Measurements from ENCODE around the gene SYCP1.

Gene SYCP1

DNA sequence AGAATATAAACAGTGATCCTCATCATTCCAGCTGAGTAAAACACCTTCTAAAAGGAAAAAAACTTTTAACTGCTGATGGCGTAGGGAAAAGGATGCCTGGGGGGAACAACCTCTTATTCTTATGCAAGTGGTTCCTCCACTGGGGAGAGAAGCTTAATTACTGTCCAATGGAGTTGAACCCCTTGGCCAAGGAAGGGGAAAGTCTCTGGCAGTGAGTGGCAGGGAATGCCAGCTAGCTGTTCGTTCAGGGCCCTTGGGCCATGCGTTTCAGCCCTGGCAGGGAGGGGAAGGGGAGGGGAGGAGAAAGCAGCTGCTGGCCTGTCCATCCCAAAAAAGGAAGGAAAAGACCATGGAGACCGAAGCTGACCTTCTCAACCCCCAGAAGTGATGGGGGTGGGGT is 22.6 kb upstream of the SYCP1 start:
- DNase-seq (ENCODE audit: low spot score): no peak
- in situ Hi-C loops (cut with MboI; ENCODE audit: low sequenced_read_pairs, unreplicated experiment): no loop called here
- TF ChIP-seq, protein P1, sequence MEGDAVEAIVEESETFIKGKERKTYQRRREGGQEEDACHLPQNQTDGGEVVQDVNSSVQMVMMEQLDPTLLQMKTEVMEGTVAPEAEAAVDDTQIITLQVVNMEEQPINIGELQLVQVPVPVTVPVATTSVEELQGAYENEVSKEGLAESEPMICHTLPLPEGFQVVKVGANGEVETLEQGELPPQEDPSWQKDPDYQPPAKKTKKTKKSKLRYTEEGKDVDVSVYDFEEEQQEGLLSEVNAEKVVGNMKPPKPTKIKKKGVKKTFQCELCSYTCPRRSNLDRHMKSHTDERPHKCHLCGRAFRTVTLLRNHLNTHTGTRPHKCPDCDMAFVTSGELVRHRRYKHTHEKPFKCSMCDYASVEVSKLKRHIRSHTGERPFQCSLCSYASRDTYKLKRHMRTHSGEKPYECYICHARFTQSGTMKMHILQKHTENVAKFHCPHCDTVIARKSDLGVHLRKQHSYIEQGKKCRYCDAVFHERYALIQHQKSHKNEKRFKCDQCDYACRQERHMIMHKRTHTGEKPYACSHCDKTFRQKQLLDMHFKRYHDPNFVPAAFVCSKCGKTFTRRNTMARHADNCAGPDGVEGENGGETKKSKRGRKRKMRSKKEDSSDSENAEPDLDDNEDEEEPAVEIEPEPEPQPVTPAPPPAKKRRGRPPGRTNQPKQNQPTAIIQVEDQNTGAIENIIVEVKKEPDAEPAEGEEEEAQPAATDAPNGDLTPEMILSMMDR (IDR thresholded peaks at IDR 0.05; ENCODE audit: borderline replicate concordance, control extremely low read depth, extremely low read depth, insufficient read depth, missing control alignments): no peak

DNA sequence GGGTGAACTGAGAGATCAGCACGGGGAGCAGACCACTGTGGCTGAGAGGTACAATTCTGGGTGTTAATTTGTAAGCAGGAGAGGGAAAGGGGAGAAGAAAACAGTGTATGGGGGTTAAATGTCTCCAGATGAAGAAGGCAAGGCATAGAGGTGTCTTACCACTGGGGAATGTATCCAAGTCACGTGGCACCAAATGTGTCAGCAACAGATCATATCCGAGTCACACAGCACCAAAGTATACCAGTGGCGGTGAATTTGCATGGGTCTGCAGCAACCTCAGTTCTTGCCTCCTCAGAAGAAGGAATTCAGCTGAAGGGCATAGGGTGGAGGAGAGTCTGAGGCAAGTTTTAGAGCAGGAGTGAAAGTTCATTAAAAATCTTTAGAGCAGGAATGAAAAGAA is 21.2 kb upstream of the SYCP1 start:
- TF ChIP-seq, protein P1 (IDR thresholded peaks at IDR 0.05; ENCODE audit: borderline replicate concordance, control extremely low read depth, extremely low read depth, insufficient read depth, missing control alignments): no peak
- in situ Hi-C loops (cut with MboI; ENCODE audit: low sequenced_read_pairs, unreplicated experiment): no loop called here
- DNase-seq (ENCODE audit: low spot score): no peak

DNA sequence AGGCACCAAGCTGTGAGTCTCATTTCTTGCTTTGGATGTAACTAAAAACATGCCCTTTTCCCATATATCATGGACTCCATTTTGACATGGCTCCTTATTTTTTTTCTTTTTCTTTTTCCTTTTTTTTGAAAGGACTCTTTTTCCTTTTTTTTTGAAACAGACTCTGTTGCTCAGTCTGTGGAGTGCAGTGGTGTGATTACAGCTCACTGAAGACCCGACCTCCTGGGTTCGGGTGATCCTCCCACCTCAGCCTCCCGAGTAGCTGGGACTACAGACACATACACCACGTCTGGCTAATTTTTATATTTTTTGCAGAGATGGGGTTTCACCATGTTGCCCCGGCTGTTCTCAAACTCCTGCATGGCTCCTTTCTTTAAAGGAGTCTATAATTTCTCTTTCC is 10.4 kb upstream of the SYCP1 start:
- in situ Hi-C loops (cut with MboI; ENCODE audit: low sequenced_read_pairs, unreplicated experiment): no loop called here
- DNase-seq (ENCODE audit: low spot score): no peak
- TF ChIP-seq, protein P1 (IDR thresholded peaks at IDR 0.05; ENCODE audit: borderline replicate concordance, control extremely low read depth, extremely low read depth, insufficient read depth, missing control alignments): no peak

DNA sequence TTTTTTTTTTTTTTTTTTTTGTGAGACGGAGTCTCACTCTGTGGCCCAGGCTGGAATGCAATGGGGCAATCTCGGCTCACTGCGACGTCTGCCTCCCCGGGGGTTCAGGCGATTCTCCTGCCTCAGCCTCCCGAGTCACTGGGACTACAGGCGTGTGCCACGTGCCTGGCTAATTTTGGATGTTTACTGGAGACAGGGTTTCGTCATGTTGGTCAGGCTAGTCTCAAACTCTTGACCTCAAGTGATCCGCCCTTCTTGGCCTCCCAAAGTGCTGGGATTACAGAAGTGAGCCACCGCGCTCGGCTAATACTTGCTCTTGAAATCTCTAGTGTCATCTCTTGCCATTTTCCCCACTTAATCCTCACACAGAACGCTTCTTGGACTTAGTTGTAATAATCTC is 1.1 kb upstream of the SYCP1 start:
- TF ChIP-seq, protein P1 (IDR thresholded peaks at IDR 0.05; ENCODE audit: borderline replicate concordance, control extremely low read depth, extremely low read depth, insufficient read depth, missing control alignments): no peak
- in situ Hi-C loops (cut with MboI; ENCODE audit: low sequenced_read_pairs, unreplicated experiment): no loop called here
- DNase-seq (ENCODE audit: low spot score): no peak

DNA sequence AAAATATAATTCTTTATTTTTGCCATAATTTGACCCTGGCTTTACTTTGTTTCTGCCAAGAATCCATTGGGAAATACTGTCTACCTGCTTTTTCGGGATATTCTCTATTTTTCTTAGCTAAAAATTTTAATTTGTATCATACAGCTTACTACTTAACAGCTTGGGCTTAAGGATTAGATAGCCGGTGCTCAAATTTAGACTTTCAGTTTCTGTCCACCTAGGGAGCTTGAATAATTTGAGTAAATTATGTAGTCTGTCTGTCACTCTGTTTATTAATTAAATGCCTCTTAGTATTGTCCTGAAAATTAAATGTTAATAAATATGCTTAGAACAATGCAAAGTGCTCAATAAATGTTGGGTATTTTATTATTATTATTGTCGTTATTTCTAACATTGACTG is 6.7 kb downstream of the SYCP1 start:
- no peak for DNase-seq (ENCODE audit: low spot score)
- TF ChIP-seq, protein P1 (IDR thresholded peaks at IDR 0.05; ENCODE audit: borderline replicate concordance, control extremely low read depth, extremely low read depth, insufficient read depth, missing control alignments): no peak
- in situ Hi-C loops (cut with MboI; ENCODE audit: low sequenced_read_pairs, unreplicated experiment): no loop called here

DNA sequence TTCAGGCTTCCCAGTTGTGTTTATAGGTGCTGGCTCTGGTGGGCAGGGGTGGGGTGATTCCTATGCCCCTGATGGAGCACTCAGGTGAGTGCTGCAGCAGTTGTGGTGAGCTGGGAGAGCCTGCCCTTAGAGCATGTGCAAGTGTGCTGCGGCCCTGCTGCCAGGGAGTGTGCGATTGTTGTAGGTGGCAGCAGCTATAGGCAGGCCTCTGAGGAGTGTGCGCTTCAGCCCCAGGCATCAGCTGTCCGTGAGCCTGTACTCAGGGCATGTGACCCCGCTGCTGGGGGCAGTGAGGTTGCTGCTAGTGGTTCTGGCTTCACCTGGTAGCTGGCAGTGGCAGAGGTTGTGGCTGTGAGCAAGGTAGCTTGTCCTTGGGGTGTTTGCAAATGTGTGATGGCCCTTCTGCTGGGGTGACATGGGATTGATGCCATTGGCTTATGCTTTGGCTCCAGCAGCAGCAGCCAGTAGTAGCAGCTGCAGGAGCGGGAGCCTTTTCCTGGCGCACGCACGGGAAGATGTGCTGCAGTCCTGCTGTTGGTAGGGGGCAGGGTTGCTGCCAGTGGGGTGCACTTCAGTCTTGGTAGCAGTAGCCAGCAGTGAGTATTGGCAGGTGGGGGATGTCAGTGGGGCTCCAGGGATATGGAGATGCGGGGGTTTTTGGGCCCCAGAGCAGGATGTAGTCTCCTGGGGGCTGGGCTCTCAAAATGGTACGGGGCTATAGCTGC is 37.7 kb downstream of the SYCP1 start:
- in situ Hi-C loops (cut with MboI; ENCODE audit: low sequenced_read_pairs, unreplicated experiment): no loop called here
- TF ChIP-seq, protein P1 (IDR thresholded peaks at IDR 0.05; ENCODE audit: borderline replicate concordance, control extremely low read depth, extremely low read depth, insufficient read depth, missing control alignments): no peak
- DNase-seq (ENCODE audit: low spot score): no peak
